ENCODE results near the gene VAMP3. TPM values are rescaled to one million over a fixed set of nuclear protein-coding genes. Genes with fewer than 3 reads are reported as not detected.

VAMP3 gene
- polyA plus RNA-seq, 1 donor from 2014 or later: 20.2 TPM

- Histone ChIP-seq H4K20me1 (ENCODE audit: insufficient read depth) (peaks cover 42% of the 10 kb centered on the region), H3K9me3 (ENCODE audit: low read length) (no peaks in the 10 kb centered on the region), H3K36me3 (ENCODE audit: insufficient read depth, low read length) (no peaks in the 10 kb centered on the region), H3K9ac (ENCODE audit: low read length) (no peak overlapping the region), H3K9me2 (ENCODE audit: insufficient read depth, low read length) (no peaks in the 10 kb centered on the region), H3K79me2 (replicated peaks; ENCODE audit: insufficient read depth, low read length) (peaks cover 66% of the 10 kb centered on the region), H3F3A (ENCODE audit: insufficient read depth, low read length, poor library complexity, severe bottlenecking) (no peaks in the 10 kb centered on the region), H3K4me3 (ENCODE audit: low read length) (no peak overlapping the region), H3K27me3 (ENCODE audit: insufficient read depth, low read depth, low read length) (no peaks in the 10 kb centered on the region), H3K27ac (ENCODE audit: low read length) (no peak overlapping the region), H2AFZ (ENCODE audit: low read depth, low read length) (no peak overlapping the region), H3K4me2 (ENCODE audit: low read length) (no peak overlapping the region)
- TF ChIP-seq CTCF (IDR thresholded peaks at IDR 0.05; ENCODE audit: poor library complexity, severe bottlenecking): no peak
- TF ChIP-seq MXI1 (conservative IDR thresholded peaks at IDR 0.05; ENCODE audit: poor library complexity, severe bottlenecking): no peak
- TF ChIP-seq RAD21 (conservative IDR thresholded peaks at IDR 0.05): no peak
- no peak for TF ChIP-seq EZH2 (IDR thresholded peaks at IDR 0.05; ENCODE audit: borderline replicate concordance, insufficient read depth, low read length, poor library complexity, severe bottlenecking)
- no peak for TF ChIP-seq EP300 (conservative IDR thresholded peaks at IDR 0.05; ENCODE audit: poor library complexity, severe bottlenecking)
- TF ChIP-seq REST (IDR thresholded peaks at IDR 0.05; ENCODE audit: borderline replicate concordance): no peak
- no peak for TF ChIP-seq SMC3 (conservative IDR thresholded peaks at IDR 0.05; ENCODE audit: poor library complexity)
Measured at GRCh38 chr1:7722670-7723012, 48.5 kb upstream of the VAMP3 start.

GRCh38 chr1:7726623-7727022, 44.5 kb upstream of the VAMP3 start:
- Histone ChIP-seq H3K79me2 (replicated peaks; ENCODE audit: insufficient read depth, low read length) (peaks cover 53% of the 10 kb centered on the region), H3K4me2 (ENCODE audit: low read length) (no peak overlapping the region), H2AFZ (ENCODE audit: low read depth, low read length) (no peak overlapping the region), H3F3A (ENCODE audit: insufficient read depth, low read length, poor library complexity, severe bottlenecking) (no peaks in the 10 kb centered on the region), H3K27me3 (ENCODE audit: insufficient read depth, low read depth, low read length) (no peaks in the 10 kb centered on the region), H3K4me3 (ENCODE audit: low read length) (no peak overlapping the region), H3K36me3 (ENCODE audit: insufficient read depth, low read length) (peaks cover 4% of the 10 kb centered on the region), H3K9me3 (ENCODE audit: low read length) (no peaks in the 10 kb centered on the region), H3K9me2 (ENCODE audit: insufficient read depth, low read length) (no peaks in the 10 kb centered on the region), H3K27ac (ENCODE audit: low read length) (no peak overlapping the region), H3K9ac (ENCODE audit: low read length) (no peak overlapping the region), H4K20me1 (ENCODE audit: insufficient read depth) (peaks cover 29% of the 10 kb centered on the region)
- TF ChIP-seq EZH2 (IDR thresholded peaks at IDR 0.05; ENCODE audit: borderline replicate concordance, insufficient read depth, low read length, poor library complexity, severe bottlenecking): no peak
- no peak for TF ChIP-seq EP300 (conservative IDR thresholded peaks at IDR 0.05; ENCODE audit: poor library complexity, severe bottlenecking)
- TF ChIP-seq POLR2AphosphoS5 (IDR thresholded peaks at IDR 0.05): no peak
- no peak for TF ChIP-seq TAF1 (IDR thresholded peaks at IDR 0.05; ENCODE audit: low read depth)
- TF ChIP-seq CTCF (IDR thresholded peaks at IDR 0.05; ENCODE audit: poor library complexity, severe bottlenecking): no peak
- TF ChIP-seq MXI1 (conservative IDR thresholded peaks at IDR 0.05; ENCODE audit: poor library complexity, severe bottlenecking): no peak
- no peak for TF ChIP-seq SMC3 (conservative IDR thresholded peaks at IDR 0.05; ENCODE audit: poor library complexity)
- no peak for TF ChIP-seq RAD21 (conservative IDR thresholded peaks at IDR 0.05)
- TF ChIP-seq REST (IDR thresholded peaks at IDR 0.05; ENCODE audit: borderline replicate concordance): no peak

Measured in neural cell (in vitro differentiated cells).